ENCODE data around the gene SRPX2.
A peak's percentile ranks its signal among the peaks of the same experiment; 100 is the strongest.

Gene SRPX2

DNA sequence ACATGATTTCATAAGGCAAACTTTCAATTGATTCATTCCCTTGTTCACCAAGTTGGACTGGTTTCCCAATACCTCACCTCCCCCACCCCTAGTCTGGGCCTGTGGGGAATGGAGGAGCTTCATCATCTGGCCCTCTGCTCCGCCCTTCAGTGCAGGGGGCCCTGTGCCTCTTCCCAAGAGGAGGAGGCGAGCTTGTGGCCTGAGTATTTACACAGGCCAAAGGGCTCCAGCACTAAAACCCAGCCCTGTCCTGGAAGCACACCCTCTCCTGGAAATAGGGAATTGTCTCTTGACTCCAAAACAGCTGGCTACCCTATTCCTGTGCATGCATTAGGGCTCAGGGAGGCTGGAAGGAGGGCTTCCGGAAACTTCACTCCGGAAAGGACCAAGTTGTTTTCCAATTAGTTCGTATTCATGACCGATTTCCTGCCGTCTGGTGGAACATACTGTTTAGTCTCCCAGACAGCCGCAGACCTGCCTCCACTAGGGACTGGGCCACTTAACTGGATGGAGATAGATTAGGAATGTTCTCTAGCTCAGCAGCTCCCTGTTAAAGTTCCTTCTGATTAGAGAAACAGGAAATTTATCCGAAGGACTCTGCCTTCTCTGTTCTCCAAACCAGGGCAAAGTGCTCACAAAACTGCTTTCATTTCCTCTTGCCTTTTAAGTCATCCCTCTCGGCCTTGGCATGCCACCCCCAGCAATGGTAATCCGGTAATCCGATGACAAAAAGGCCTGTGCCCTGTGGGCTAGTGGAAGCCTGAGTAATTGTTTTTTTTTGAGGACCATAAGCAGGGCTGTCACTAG lies 5.8 kb downstream of the SRPX2 start:
- peak; percentile 91 for DNase-seq

DNA sequence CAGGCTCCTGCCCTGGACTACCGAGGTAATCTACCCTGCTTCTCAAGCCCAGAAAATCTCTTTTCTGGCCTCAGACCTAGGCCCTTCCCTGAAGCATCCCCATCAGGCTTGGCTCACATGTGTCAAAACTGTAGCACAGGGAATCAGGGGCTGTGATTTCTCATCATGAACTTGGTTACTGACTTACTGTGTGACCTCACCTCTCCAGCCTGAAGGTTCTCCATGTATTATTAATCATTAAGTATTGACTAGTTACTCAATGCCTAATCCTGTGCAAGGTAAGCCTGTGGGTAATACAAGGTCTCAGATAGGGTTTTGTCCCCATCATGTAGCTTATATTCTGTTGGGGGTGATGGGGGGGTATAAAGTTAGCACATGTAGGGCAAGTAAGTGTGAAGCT lies 6.8 kb downstream of the SRPX2 start:
- no peak for DNase-seq

GRCh38 chrX:100652266-100652665 lies 8.3 kb downstream of the SRPX2 start:
- DNase-seq = no peak

GRCh38 chrX:100654261-100654660 lies 10.3 kb downstream of the SRPX2 start:
- DNase-seq = peak; percentile 42

GRCh38 chrX:100658941-100659381 lies 15.0 kb downstream of the SRPX2 start:
- peak; percentile 44 for DNase-seq

GRCh38 chrX:100659431-100660137 lies 15.6 kb downstream of the SRPX2 start:
- DNase-seq = no peak

DNA sequence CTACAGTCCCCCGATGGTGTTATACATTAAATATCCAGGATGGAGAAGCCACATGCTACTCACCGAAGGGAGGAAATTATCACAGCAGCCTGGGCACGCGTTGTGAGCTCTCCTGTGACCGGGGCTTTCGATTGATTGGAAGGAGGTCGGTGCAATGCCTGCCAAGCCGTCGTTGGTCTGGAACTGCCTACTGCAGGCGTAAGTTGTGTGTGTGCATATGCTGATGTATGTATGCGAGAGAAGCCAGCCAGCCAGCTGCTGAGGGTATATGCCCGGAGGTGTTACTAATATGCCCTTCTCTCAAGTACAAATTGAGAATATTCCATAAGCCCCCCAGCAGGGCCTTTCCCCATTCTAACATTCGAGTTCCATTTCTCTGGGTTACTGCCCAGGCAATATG lies 18.2 kb downstream of the SRPX2 start:
- DNase-seq = no peak

DNA sequence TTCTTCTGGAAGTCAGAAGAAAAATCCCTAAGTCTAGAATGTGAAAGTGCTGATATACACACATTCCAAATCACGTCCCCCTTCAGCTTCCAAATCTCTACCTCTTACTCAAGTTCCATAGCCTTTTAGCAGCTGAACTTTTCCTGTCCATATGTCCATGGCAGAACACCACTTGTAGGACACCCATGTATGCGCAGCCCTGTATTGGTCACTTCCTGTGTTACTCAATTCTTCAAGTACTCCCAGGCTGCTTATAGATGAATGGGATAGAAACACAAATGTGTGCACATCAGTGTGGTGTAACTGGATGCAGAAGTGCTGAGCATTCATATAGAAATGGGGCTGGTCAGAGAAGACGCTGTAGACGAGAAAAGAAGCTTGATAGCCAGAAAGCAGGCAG lies 18.8 kb downstream of the SRPX2 start:
- DNase-seq = no peak

DNA sequence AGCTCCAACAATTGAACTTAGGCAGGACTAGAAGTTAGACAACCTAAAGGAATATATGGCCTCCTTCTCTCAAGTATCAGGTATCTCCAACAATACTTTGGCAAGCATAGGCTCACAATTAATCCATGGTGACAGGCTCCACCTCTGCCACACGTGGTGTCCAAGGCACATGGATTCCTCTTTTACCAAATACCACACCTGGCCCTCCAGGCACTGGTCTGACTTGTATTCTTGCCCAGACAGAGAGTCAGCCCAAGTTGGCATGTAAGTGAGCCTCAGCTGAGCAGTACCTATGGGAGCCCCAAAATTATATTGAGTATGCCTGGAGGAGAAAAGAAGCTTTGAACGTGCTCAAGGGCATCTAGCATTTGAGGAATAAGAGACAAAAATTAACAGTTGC lies 19.6 kb downstream of the SRPX2 start:
- no peak for DNase-seq

DNA sequence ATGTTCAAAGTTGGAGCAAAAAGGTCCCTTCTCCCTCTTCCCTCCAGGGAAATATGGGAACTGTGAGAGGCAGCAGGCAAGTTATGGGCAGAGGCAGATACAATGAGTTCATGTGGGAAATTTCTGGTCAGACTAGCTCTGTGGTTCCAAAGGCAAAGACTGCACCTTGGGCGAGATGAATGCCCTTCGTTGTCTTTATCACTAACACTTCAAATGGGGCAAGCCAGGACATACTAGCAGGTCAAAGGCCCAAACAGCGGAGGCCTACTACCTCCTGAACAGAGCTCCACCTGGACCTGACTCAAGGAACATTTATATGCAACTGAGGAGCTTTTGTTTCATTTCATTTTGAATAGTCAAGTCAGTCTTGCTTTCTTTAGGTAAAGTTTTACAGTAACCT lies 29.0 kb downstream of the SRPX2 start:
- no peak for DNase-seq

- peak; percentile 63 for DNase-seq
Measured at GRCh38 chrX:100673397-100673953, 29.5 kb downstream of the SRPX2 start.

- no peak for DNase-seq
Measured at GRCh38 chrX:100674705-100675104, 30.7 kb downstream of the SRPX2 start.

GRCh38 chrX:100677611-100678181 lies 33.7 kb downstream of the SRPX2 start:
- no peak for DNase-seq

GRCh38 chrX:100680756-100681155 lies 36.8 kb downstream of the SRPX2 start:
- DNase-seq = peak; percentile 48

- peak; percentile 65 for DNase-seq
Measured at GRCh38 chrX:100681599-100681998, 37.6 kb downstream of the SRPX2 start.

GRCh38 chrX:100682939-100683338 lies 38.9 kb downstream of the SRPX2 start:
- no peak for DNase-seq

GRCh38 chrX:100685284-100685996 lies 41.4 kb downstream of the SRPX2 start:
- peak; percentile 63 for DNase-seq

GRCh38 chrX:100685997-100686305 lies 42.0 kb downstream of the SRPX2 start:
- DNase-seq = no peak

DNA sequence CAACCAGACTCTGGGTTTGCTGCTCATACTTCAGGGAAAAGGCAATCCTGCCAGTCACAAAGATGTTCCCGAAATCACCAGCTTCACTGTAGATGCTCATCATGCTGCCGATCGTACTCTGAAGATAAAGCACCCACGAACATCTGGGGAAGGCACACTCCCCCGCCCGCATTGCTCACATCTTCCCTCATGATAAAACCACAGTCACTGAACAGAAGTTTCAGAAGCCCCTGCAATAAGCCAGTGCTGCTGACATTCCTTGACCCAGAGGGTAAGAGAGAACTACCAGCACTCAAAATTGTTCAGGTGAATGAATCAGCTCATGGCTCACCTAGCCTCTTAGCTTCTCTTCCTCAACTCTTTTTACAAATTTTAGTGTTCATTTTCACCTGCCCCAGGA lies 43.1 kb downstream of the SRPX2 start:
- no peak for DNase-seq

- DNase-seq = no peak
Measured at GRCh38 chrX:100687546-100687945, 43.5 kb downstream of the SRPX2 start.

DNA sequence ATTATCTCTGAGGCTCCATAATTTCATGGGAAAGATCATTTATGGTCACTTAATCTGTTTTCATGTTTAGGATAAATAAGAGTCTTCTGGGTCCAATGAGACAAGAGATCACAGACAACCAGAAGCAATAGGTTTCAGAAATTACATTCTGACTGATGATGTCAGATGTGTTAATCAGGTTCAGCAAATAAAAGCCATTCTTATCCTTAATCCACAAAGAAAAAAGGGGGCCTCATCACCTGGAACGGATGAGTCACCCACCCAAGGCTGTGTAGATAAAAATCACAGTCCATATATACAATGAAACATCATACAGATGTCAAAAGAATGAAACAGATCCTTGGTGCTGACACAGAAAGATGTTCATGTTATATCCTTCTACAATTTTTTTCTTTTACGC lies 51.3 kb downstream of the SRPX2 start:
- DNase-seq = no peak

GRCh38 chrX:100695991-100696390 lies 52.0 kb downstream of the SRPX2 start:
- DNase-seq = no peak
